HG03354 (cell line): ENCODE results near the gene PADI1.

Experiments
- ATAC-seq: cut with Tn5 transposase; IDR thresholded peaks from one replicate; pipeline ENCODE4 v1.9.1; 2021; ENCODE audit warnings: mild to moderate bottlenecking; ENCODE audit not compliant: unreplicated experiment, poor library complexity, severe bottlenecking

Gene PADI1

GRCh38 chr1:17177651-17178050 is 27.3 kb upstream of the PADI1 start:
- ATAC-seq: no peak

- no peak for ATAC-seq
Measured at GRCh38 chr1:17181781-17182464, 23.0 kb upstream of the PADI1 start.

GRCh38 chr1:17183388-17184160 is 21.4 kb upstream of the PADI1 start:
- no peak for ATAC-seq

GRCh38 chr1:17184161-17184665 is 20.7 kb upstream of the PADI1 start:
- no peak for ATAC-seq

GRCh38 chr1:17184822-17185484 is 20.0 kb upstream of the PADI1 start:
- no peak for ATAC-seq

GRCh38 chr1:17185485-17185860 is 19.5 kb upstream of the PADI1 start:
- ATAC-seq: no peak

GRCh38 chr1:17186216-17186909 is 18.6 kb upstream of the PADI1 start:
- no peak for ATAC-seq

GRCh38 chr1:17187051-17187450 is 17.9 kb upstream of the PADI1 start:
- no peak for ATAC-seq

GRCh38 chr1:17188217-17188616 is 16.7 kb upstream of the PADI1 start:
- no peak for ATAC-seq

- no peak for ATAC-seq
Measured at GRCh38 chr1:17188889-17189631, 15.9 kb upstream of the PADI1 start.

- ATAC-seq: no peak
Measured at GRCh38 chr1:17189632-17189990, 15.3 kb upstream of the PADI1 start.

GRCh38 chr1:17190010-17190995 is 14.6 kb upstream of the PADI1 start:
- no peak for ATAC-seq

GRCh38 chr1:17191990-17192242 is 13.0 kb upstream of the PADI1 start:
- ATAC-seq: no peak

- no peak for ATAC-seq
Measured at GRCh38 chr1:17192394-17193221, 12.3 kb upstream of the PADI1 start.

GRCh38 chr1:17193222-17194132 is 11.5 kb upstream of the PADI1 start:
- no peak for ATAC-seq

GRCh38 chr1:17194133-17194475 is 10.8 kb upstream of the PADI1 start:
- no peak for ATAC-seq
